DND-41 (cell line): ENCODE data around the gene MICAL3.

ENCODE experiments used
- CTCF ChIP-seq: IDR thresholded peaks from 2 replicates; pipeline ENCODE4 v1.5.1; 2012; ENCODE audit warnings: borderline replicate concordance, low read length, moderate library complexity, mild to moderate bottlenecking; ENCODE audit not compliant: poor library complexity, severe bottlenecking; ENCODE audit errors: extremely low read depth
- EZH2 ChIP-seq: IDR thresholded peaks from 3 replicates; pipeline ENCODE4 v1.6.1; 2012; ENCODE audit warnings: borderline replicate concordance, low read depth, mild to moderate bottlenecking, moderate library complexity, low read length, inconsistent platforms; ENCODE audit not compliant: severe bottlenecking

- no peak for TF ChIP-seq EZH2
- TF ChIP-seq CTCF = no peak
Observed at GRCh38 chr22:17953147-17953546, 71.2 kb downstream of the MICAL3 start.
